GM12872 (cell line): ENCODE results near the gene PRELID3B.

Experiments used
- CTCF ChIP-seq: IDR thresholded peaks from 3 replicates; pipeline ENCODE4 v1.5.1; 2011; ENCODE audit warnings: low read depth, mild to moderate bottlenecking, low read length, moderate library complexity; ENCODE audit not compliant: insufficient read depth

PRELID3B gene

GRCh38 chr20:59010995-59011873, 31.4 kb downstream of the PRELID3B start:
- TF ChIP-seq CTCF: no peak

DNA sequence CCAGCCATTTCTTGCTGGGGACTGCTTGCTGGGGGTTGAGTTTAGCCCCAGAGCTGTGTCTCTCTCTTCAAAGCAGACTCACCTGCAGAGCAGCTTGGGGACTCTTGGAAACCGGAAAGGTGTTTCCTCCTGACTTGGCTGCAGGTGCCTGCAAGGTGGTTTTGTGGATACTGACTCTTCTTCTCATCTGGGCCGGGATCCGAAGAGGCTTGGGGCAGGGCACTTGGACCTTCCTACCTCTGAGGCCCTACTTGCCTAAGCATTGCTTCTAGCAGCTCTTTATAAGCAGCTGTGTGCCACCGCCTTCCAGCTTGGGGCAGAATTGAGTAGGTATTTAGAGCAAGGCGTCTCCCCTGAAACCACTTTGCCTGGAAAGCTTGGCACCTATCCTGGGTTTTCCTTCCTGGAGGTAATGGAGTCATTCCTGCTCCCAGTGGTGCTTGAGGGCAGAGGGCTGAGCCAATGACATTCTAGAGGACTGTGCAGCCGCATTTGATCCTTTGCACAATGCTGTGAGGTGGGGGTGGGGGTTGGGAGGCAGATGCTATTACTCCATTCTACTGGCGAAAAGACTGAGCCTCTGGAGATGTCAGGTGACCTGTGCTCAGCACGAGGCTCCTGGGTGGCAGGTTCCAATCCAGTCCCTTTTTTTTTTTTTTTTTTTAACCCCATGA, 32.1 kb downstream of the PRELID3B start:
- no peak for TF ChIP-seq CTCF

- no peak for TF ChIP-seq CTCF
Measured at GRCh38 chr20:59008715-59009336, 33.8 kb downstream of the PRELID3B start.

GRCh38 chr20:59007665-59008511, 34.7 kb downstream of the PRELID3B start:
- TF ChIP-seq CTCF: no peak

GRCh38 chr20:59006864-59007664, 35.5 kb downstream of the PRELID3B start, which contains the start of gene CTSZ:
CTSZ (minus strand) TSS chr20:59007254; CDS start chr20:59007128, 126 bp downstream.
- TF ChIP-seq CTCF: no peak

DNA sequence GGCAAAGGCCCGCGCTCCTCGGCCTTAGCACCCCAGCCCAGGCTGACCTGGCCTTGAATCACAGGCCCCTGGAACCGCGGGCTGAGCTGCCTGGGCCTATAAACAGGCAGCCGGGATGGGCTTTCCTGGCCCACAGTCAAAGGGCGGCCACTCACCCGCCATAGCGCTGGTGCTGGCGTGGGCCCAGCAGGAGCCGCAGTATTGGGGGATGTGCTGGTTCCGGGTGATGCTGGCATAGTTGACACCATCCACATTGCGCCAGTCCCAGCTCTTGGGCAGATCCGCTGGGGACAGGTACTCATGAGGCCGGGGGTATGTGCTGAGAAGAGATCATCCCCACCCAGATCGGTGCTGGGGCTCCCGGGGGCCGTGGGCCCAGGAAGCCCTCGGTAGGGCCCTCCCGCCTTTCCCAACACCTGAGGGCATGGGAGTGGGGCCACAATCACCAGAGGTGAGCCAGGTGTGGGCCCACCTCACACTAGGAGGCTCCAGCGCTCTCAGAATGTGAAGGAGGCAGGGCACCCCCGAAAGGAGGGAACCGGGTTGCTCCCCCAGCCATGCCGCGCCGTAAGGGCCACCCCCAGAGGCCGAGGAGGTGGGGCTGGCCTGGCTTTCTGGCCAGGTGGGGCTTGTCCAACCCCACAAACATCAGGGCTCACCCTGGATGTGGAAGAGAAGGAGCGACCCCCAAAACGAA, 36.3 kb downstream of the PRELID3B start:
- no peak for TF ChIP-seq CTCF
